ENCODE measurements around the gene MEIOB.
"Not testable (repeated sequence)": the region's sequence is repeated elsewhere in the genome, so short reads cannot be mapped to it uniquely, and the experiment has no call there.

MEIOB gene

GRCh38 chr16:1884155-1884760, 12.3 kb upstream of the MEIOB start:
- DNase-seq (ENCODE audit: insufficient read length, low spot score) (no peak), FAIRE-seq (no peak)
- peak; percentile 16 for TF ChIP-seq CTCF (IDR thresholded peaks at IDR 0.05; ENCODE audit: insufficient read depth, missing control alignments)

DNA sequence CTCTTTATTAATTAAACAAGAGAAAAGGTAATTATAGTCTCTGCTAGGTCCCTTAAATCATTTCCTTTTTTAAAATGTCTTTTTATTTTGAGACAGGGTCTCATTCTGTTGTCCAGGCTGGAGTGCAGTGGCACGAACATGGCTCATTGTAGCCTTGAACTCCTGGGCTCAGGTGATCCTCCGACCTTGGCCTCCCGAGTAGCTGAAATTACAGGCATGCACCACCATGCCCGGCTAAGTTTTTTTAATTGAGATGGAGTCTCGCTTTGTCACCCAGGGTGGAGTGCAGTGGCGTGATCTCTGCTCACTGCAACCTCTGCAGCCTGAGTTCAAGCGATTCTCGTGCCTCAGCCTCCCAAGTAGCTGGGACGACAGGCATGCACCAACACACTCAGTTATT, 9.2 kb upstream of the MEIOB start:
- not testable (repeated sequence) for FAIRE-seq

DNA sequence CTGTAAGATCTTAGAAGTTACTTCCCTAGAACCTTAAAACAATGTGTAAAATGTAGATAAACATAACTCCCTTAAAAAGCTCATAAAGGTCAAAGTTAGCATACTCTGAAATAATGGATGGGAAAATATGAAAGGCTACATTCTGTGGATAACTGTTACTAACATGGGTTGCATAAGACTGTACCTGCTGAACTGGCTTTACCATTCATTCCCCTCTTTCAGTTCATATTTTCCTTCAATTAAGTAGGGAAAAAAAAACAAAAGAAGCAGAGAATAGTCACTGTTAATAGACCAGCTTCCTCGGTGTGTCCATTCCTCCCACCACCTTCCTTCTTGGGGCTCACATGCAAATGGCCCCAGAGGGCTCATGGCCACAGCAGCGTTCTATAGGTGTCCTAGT, 7.5 kb upstream of the MEIOB start:
- DNase-seq (ENCODE audit: insufficient read length, low spot score) (no peak), FAIRE-seq (no peak)
- no peak for TF ChIP-seq CTCF (IDR thresholded peaks at IDR 0.05; ENCODE audit: insufficient read depth, missing control alignments)

More for the DNA sequence above, 9.2 kb upstream of the MEIOB start:
- DNase-seq (ENCODE audit: insufficient read length, low spot score), result not testable (repeated sequence)

GRCh38 chr16:1878256-1878655, 6.3 kb upstream of the MEIOB start:
- TF ChIP-seq CTCF (IDR thresholded peaks at IDR 0.05; ENCODE audit: insufficient read depth, missing control alignments), result no peak
- DNase-seq (ENCODE audit: insufficient read length, low spot score) (no peak), FAIRE-seq (no peak)

DNA sequence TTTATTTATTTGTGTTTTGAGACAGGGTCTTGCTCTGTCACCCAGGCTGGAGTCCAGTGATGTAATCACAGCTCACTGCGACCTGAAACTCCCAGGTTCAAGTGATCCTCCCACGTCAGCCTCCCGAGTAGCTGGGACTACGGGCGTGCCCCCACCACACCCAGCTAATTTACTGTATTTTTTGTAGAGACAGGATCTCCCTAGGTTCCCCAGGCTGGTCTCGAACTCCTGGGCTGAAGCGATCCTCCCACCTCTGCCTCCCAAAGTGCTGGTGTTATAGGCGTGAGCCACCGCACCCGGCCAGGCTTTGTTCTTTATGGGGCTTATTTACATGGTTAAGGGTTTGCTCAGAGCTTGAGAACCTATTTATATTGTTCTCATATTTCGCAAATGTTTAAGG, 5.8 kb upstream of the MEIOB start:
- no peak for DNase-seq (ENCODE audit: insufficient read length, low spot score)
- no peak for TF ChIP-seq CTCF (IDR thresholded peaks at IDR 0.05; ENCODE audit: insufficient read depth, missing control alignments)
- FAIRE-seq, result no peak

- TF ChIP-seq CTCF (IDR thresholded peaks at IDR 0.05; ENCODE audit: insufficient read depth, missing control alignments), result no peak
- DNase-seq (ENCODE audit: insufficient read length, low spot score), result no peak
- FAIRE-seq, result no peak
Observed at GRCh38 chr16:1877089-1877488, 5.1 kb upstream of the MEIOB start.

DNA sequence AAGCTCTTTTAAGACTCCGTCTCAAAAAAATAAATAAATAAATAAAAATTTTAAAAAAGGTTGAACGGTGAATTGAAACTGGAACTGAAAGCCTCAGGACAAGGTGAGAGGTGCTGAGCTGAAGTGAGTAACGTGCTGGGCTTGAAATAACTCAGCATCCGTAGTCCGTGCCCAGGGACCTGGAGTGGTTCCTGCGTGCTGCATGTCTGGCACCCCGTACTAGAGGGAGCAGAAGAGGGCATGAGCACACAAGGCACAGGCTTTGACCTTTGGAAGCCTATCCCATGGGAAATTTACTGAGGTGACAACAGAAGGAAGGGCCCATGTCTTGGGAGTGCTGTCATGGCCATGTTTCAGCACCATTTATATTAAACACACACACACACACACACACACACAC, 4.5 kb upstream of the MEIOB start:
- DNase-seq (ENCODE audit: insufficient read length, low spot score) (no peak), FAIRE-seq (no peak)
- TF ChIP-seq CTCF (IDR thresholded peaks at IDR 0.05; ENCODE audit: insufficient read depth, missing control alignments), result no peak

GRCh38 chr16:1876066-1876465, 4.1 kb upstream of the MEIOB start:
- FAIRE-seq; DNase-seq (ENCODE audit: insufficient read length, low spot score): not testable (repeated sequence)
